ENCODE measurements around the gene ANTXRL.

- TF ChIP-seq CTCF (conservative IDR thresholded peaks at IDR 0.05; ENCODE audit: low read depth, low read length), result no peak
- no peak for TF ChIP-seq EZH2phosphoT487 (IDR thresholded peaks at IDR 0.05; ENCODE audit: borderline replicate concordance, low read length)
- no peak for TF ChIP-seq EZH2 (IDR thresholded peaks at IDR 0.05; ENCODE audit: low read length, unreplicated experiment)
These were observed 16.5 kb upstream of the ANTXRL start for GRCh38 chr10:46270086-46270811.

Data from PC-3 (cell line).